Fibroblast of mammary gland (primary cell): ENCODE measurements around the gene PHB1.

Experiments
- DNase-seq: peaks from one replicate; pipeline ENCODE4 v3.0.0-alpha.2; 2010; ENCODE audit warnings: low read depth
- H3K4me3 ChIP-seq: 2 replicates; pipeline ENCODE4 v1.5.1; 2011; ENCODE audit warnings: low read depth, mild to moderate bottlenecking, low read length, moderate library complexity; ENCODE audit not compliant: control insufficient read depth
- TF ChIP-seq, protein P1 (sequence below): conservative IDR thresholded peaks from 2 replicates; pipeline ENCODE4 v1.5.1; 2011; ENCODE audit warnings: low read depth, low read length, inconsistent platforms; ENCODE audit not compliant: control insufficient read depth, insufficient read depth

Gene PHB1

DNA sequence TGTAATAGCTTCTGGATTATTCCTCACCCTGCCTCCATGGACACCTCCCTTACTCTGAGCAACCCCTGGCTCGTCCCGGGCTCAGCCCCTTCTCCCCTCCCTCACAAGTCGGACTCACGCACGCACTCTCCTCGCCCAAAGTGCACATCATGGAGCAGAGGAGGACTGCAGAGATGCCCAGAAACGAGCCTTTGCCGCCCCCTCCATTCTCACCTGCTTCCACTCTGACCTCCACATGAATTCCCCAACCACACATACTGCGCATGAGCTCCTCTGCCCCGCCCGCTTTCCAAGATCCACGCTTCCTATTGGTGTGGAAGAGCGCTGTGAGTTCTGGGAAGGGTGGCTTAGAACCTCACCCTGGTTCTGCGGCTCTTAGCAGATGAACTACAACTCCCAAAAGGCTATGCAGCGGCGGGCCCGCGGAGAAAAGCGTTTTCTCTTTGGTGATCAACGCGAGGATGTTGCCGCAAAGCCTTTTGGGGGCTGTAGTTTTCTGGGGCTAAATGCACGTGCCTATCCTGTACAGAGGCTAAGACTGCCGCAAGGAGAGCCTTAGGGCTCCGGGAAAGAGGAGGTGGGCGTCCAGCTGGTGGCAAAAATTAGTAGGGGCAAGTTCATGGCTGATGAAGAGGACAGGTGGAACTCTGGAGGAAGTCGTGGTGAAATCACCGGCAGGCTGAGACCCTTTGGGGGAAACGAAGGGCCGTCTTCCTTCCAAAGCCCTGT lies at the start of gene PHB1:
PHB1 (minus strand) TSS at position 261 of the 729 bp plus-strand sequence. CDS start 1,618 bp downstream, outside the sequence.
- peak; percentile 97 for DNase-seq
- TF ChIP-seq, protein P1, sequence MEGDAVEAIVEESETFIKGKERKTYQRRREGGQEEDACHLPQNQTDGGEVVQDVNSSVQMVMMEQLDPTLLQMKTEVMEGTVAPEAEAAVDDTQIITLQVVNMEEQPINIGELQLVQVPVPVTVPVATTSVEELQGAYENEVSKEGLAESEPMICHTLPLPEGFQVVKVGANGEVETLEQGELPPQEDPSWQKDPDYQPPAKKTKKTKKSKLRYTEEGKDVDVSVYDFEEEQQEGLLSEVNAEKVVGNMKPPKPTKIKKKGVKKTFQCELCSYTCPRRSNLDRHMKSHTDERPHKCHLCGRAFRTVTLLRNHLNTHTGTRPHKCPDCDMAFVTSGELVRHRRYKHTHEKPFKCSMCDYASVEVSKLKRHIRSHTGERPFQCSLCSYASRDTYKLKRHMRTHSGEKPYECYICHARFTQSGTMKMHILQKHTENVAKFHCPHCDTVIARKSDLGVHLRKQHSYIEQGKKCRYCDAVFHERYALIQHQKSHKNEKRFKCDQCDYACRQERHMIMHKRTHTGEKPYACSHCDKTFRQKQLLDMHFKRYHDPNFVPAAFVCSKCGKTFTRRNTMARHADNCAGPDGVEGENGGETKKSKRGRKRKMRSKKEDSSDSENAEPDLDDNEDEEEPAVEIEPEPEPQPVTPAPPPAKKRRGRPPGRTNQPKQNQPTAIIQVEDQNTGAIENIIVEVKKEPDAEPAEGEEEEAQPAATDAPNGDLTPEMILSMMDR, result no peak
- peak within 1 kb of the TSS; percentile 100 for H3K4me3 ChIP-seq

DNA sequence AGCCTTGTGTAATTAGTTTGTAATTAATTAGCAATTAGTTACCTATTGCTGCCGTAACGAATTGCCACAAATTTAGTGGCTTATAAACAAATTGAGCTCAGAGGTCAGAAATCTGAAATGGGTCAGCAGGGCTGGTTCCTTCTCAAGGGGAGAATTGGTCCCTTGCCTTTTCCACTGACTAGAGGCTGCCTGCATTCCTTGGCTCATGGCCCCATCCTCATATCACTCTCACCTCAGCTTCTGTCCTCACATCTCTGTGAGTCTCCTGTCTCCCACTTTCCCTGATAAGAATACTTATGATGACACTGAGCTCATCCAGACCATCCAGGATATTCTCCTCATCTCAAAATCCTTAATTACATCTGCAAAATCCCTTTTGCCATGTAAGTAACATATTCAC lies 49.4 kb upstream of the PHB1 start:
- H3K4me3 ChIP-seq, result no peak overlapping the region
- DNase-seq, result no peak
- TF ChIP-seq, protein P1, result no peak

DNA sequence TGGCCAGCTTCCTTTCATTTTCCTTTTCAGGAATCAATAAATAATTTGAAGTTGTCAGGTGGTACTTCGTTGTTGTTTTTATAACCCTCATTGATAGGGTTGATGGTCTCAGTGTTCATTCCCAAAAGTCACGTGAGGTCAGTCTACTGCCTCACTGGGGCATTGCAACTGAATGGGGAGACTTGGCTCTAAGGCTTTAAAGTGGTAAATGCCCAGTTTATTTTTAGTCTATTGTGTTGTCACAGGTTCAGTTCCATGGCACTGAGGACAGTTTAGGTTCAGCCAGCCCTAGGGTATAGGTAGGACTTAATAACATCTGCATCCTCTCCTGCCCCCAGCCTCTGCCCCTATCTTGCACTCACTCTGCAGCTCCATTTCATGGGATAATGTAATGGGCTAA lies 46.9 kb upstream of the PHB1 start:
- DNase-seq, result no peak
- no peak overlapping the region for H3K4me3 ChIP-seq
- TF ChIP-seq, protein P1, result no peak

DNA sequence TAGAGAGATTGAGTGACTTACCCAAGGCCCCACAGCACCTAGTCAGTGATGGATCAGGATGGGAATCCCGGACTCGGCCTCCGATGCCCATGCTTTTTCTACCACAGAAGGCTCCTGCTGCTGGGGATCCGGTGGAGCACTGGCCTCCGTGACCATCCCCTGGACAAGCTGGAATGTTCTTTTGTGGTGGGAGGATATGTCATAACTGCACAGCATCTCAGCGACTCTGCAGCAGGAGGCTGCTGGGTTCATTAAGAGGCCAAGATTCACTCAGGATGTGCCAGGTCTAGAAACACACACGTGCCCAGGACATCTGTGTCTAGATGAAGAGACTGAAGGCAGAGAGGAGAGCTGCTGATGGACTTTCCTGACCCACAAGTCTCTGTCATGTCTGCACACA lies 45.7 kb upstream of the PHB1 start:
- H3K4me3 ChIP-seq, result no peak overlapping the region
- DNase-seq, result no peak
- TF ChIP-seq, protein P1, result no peak

DNA sequence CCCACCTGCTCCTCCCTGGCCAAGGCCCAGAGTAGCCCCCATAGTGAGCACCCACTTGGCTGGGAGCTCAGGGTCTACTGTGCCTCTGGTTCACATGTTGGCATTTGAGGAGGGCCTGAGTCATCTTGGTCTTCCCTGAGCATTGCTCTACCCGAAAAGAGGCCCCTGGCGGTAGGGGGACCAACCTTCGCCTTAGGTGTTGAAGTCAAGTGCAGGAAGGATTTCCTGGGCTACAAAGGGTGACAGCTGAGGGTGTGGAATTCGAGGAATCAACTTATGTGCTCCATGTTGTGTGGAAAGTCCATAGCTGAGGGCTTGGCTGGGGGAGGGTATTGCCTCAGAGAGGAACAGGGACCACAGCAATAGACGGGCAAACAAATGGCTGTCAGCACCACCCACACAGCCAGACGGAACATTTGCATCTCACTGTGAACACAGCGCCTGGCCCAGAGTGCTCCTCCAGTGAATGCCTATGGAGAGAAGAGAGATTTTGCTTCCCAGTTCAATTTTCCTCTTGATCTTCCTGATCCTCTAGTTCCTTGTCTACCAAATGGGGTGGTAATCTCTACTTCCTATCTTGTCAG lies 44.8 kb upstream of the PHB1 start:
- no peak overlapping the region for H3K4me3 ChIP-seq
- no peak for DNase-seq
- TF ChIP-seq, protein P1, result no peak

DNA sequence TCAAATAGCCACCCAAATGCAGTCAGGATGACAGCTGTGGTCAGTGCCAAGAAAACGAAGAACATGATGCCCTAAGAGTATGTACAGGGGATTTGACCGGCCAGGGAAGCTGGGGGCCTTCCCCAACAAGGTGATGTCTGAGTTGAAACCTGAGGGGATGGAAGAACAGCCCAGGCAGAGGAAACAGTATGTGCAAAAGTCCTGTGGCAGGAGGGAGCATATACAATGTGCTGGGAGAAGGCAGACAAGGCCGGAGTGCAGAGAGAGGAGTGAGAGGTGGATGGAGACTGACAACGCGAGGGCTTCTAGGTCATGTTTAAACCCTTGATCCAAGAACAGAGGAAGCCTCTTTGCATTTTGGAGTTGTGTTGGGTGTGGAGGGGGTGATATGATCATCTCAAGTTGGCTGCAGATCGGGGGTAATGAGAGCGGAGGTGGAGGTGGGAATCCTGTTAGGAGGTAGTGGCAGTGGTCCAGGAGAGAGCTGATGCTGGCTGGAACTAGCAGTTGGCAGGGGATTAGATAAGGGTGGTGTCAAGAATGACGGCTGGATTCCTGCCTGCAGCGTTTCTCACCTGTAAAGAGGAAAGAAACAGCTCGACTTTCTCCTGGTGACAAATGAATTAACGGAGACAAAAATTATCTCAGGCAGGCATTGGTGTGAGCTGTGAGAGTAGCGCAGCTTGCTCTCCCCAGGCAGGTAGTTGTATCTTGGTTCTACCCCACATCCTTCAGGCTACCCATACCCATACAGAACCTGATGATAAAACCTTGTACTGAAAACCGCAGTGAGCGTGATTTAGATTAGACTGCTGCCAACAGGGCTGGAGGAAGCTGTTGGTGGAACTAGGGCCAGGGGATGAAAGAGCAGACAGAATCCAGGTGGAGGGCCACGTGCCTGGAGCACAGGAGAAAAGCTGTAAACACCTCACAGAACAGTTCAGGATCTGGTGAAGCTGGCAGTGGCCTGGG lies 43.2 kb upstream of the PHB1 start:
- no peak overlapping the region for H3K4me3 ChIP-seq
- TF ChIP-seq, protein P1, result no peak
- no peak for DNase-seq
